ENCODE measurements around the gene RAD21L1.

RAD21L1 gene

GRCh38 chr20:1293641-1294379, 68.0 kb downstream of the RAD21L1 start:
- DNase-seq (ENCODE audit: low read depth in 1 of 2, low spot score in 1 of 2), result no peak

GRCh38 chr20:1294497-1294896, 68.7 kb downstream of the RAD21L1 start:
- DNase-seq (ENCODE audit: low read depth in 1 of 2, low spot score in 1 of 2), result no peak

- no peak for DNase-seq (ENCODE audit: low read depth in 1 of 2, low spot score in 1 of 2)
Measured at GRCh38 chr20:1295276-1295930, 69.6 kb downstream of the RAD21L1 start.

GRCh38 chr20:1296117-1296610, 70.3 kb downstream of the RAD21L1 start:
- no peak for DNase-seq (ENCODE audit: low read depth in 1 of 2, low spot score in 1 of 2)

- no peak for DNase-seq (ENCODE audit: low read depth in 1 of 2, low spot score in 1 of 2)
Measured at GRCh38 chr20:1296922-1297321, 71.1 kb downstream of the RAD21L1 start.

- DNase-seq (ENCODE audit: low read depth in 1 of 2, low spot score in 1 of 2), result no peak
Measured at GRCh38 chr20:1297486-1297885, 71.6 kb downstream of the RAD21L1 start.

GRCh38 chr20:1298166-1298565, 72.3 kb downstream of the RAD21L1 start:
- no peak for DNase-seq (ENCODE audit: low read depth in 1 of 2, low spot score in 1 of 2)

- DNase-seq (ENCODE audit: low read depth in 1 of 2, low spot score in 1 of 2), result no peak
Measured at GRCh38 chr20:1298888-1299511, 73.2 kb downstream of the RAD21L1 start.

GRCh38 chr20:1299522-1299921, 73.7 kb downstream of the RAD21L1 start:
- DNase-seq (ENCODE audit: low read depth in 1 of 2, low spot score in 1 of 2), result peak in 1 of 2 donors; percentile 24

GRCh38 chr20:1300083-1300840, 74.4 kb downstream of the RAD21L1 start:
- no peak for DNase-seq (ENCODE audit: low read depth in 1 of 2, low spot score in 1 of 2)

- DNase-seq (ENCODE audit: low read depth in 1 of 2, low spot score in 1 of 2), result peak in 1 of 2 donors; percentile 12
Measured at GRCh38 chr20:1301031-1301529, 75.2 kb downstream of the RAD21L1 start.

GRCh38 chr20:1302685-1303541, 77.1 kb downstream of the RAD21L1 start:
- DNase-seq (ENCODE audit: low read depth in 1 of 2, low spot score in 1 of 2), result no peak

GRCh38 chr20:1304710-1305515, 79.1 kb downstream of the RAD21L1 start:
- DNase-seq (ENCODE audit: low read depth in 1 of 2, low spot score in 1 of 2), result no peak
